ENCODE data around the gene RHBDD3.

DNA sequence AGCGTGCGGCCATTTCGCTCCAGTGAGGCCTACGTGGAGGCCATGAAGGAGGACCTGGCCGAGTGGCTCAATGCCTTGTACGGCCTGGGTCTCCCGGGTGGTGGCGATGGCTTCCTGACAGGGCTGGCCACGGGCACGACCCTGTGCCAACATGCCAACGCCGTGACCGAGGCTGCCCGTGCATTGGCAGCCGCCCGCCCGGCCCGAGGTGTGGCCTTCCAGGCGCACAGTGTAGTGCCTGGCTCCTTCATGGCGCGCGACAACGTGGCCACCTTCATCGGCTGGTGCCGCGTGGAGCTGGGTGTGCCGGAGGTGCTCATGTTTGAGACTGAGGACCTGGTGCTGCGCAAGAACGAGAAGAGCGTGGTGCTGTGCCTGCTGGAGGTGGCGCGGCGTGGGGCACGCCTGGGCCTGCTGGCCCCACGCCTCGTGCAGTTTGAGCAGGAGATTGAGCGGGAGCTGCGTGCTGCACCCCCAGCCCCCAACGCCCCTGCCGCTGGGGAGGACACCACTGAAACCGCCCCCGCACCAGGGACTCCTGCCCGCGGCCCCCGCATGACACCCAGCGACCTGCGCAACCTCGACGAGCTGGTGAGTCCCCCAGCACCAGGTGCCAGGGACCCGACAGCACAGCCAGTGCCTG lies 40.5 kb upstream of the RHBDD3 start:
- TF ChIP-seq, protein P1, sequence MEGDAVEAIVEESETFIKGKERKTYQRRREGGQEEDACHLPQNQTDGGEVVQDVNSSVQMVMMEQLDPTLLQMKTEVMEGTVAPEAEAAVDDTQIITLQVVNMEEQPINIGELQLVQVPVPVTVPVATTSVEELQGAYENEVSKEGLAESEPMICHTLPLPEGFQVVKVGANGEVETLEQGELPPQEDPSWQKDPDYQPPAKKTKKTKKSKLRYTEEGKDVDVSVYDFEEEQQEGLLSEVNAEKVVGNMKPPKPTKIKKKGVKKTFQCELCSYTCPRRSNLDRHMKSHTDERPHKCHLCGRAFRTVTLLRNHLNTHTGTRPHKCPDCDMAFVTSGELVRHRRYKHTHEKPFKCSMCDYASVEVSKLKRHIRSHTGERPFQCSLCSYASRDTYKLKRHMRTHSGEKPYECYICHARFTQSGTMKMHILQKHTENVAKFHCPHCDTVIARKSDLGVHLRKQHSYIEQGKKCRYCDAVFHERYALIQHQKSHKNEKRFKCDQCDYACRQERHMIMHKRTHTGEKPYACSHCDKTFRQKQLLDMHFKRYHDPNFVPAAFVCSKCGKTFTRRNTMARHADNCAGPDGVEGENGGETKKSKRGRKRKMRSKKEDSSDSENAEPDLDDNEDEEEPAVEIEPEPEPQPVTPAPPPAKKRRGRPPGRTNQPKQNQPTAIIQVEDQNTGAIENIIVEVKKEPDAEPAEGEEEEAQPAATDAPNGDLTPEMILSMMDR (IDR thresholded peaks at IDR 0.05; ENCODE audit: low read length): no peak
- TF ChIP-seq EZH2phosphoT487 (IDR thresholded peaks at IDR 0.05; ENCODE audit: low read length) (no peak), EZH2 (optimal IDR thresholded peaks at IDR 0.05; ENCODE audit: low read depth, low read length) (no peak)

Measured in MM.1S (cell line).